Lung (tissue), 12 donors: ENCODE data around the gene PACRG. TPM values are rescaled to one million over a fixed set of nuclear protein-coding genes. Genes with fewer than 3 reads are reported as not detected.

Source experiments
- ATAC-seq: fragments of 200-7000 bp; cut with Tn5 transposase; one replicate; pipeline ENCODE4 v1.9.1; 2020; ENCODE audit warnings: moderate number of reproducible peaks; ENCODE audit not compliant: insufficient read depth, low FRiP score
- DNase-seq, 3 donors: peaks; one replicate each; pipeline ENCODE4 v3.0.0-alpha.2; 2013 to 2017
- H3K27ac ChIP-seq, 2 donors: one replicate each; pipeline ENCODE4 v1.5.1; 2013; ENCODE audit warnings: mild to moderate bottlenecking in 2 of 2, moderate library complexity in 2 of 2, control low read depth in 1 of 2, inconsistent platforms in 1 of 2, low read depth in 1 of 2, low read length in 1 of 2
- H3K27me3 ChIP-seq, 3 donors: one replicate each; pipeline ENCODE4 v1.5.1; 2013; ENCODE audit warnings: low read length in 2 of 3; ENCODE audit not compliant: control insufficient read depth in 3 of 3, insufficient read depth in 3 of 3
- H3K36me3 ChIP-seq, 4 donors: one replicate each; pipeline ENCODE4 v1.5.1; 2013; ENCODE audit warnings: low read length in 4 of 4, mild to moderate bottlenecking in 1 of 4, moderate library complexity in 1 of 4; ENCODE audit not compliant: control insufficient read depth in 4 of 4, insufficient read depth in 4 of 4
- H3K4me1 ChIP-seq, 5 donors: one replicate each; pipeline ENCODE4 v1.5.1; 2013; ENCODE audit warnings: low read length in 5 of 5, mild to moderate bottlenecking in 2 of 5, moderate library complexity in 1 of 5; ENCODE audit not compliant: control insufficient read depth in 5 of 5, insufficient read depth in 5 of 5
- H3K4me3 ChIP-seq: one replicate; pipeline ENCODE4 v1.5.1; 2013; ENCODE audit warnings: mild to moderate bottlenecking, control low read depth, moderate library complexity
- H3K9ac ChIP-seq, 2 donors: one replicate each; pipeline ENCODE4 v1.5.1; 2013; ENCODE audit warnings: low read length in 2 of 2, control low read depth in 1 of 2; ENCODE audit not compliant: insufficient read depth in 1 of 2
- H3K9me3 ChIP-seq, 4 donors: one replicate each; pipeline ENCODE4 v1.5.1; 2013; ENCODE audit warnings: low read length in 3 of 4, mild to moderate bottlenecking in 1 of 4, moderate library complexity in 1 of 4; ENCODE audit not compliant: control insufficient read depth in 4 of 4, insufficient read depth in 3 of 4
- WGBS, 2 donors: extraction: QIAGEN DNeasy Blood & Tissue Kit; methylation state at CpG; one replicate each; pipeline ENCODE4 v1.1.7; 2013; 5-methylcytosine and 5-hydroxymethylcytosine counted together
- polyA plus RNA-seq, 2 donors: library from polyadenylated mRNA; stranded (reverse); fragments of 200-250 nt; gene quantifications; one replicate each; pipeline ENCODE4 v1.2.1, GENCODE V29; 2013
- total RNA-seq, 2 donors: library from RNA; depleted of rRNA in 1 of 2; stranded (reverse); fragments of >200 nt in 1 of 2; gene quantifications; one replicate each; pipeline ENCODE4 v1.2.1, GENCODE V29; 2014 to 2021
- TF ChIP-seq, protein P1 (sequence below): IDR thresholded peaks from 2 replicates; pipeline ENCODE4 v1.5.1; 2012; ENCODE audit warnings: mild to moderate bottlenecking; ENCODE audit errors: control extremely low read depth, extremely low read depth
- donor health status: control.
- donor health status: control.
- donor health status: Bipolar disorder and iron deficiency.
- donor health status: healthy.
- donor health status: DM: yes; HTN: yes; CAD: no.

PACRG gene
- total and polyA plus RNA-seq, 4 donors, result 3.8 to 26.6 (median 7.4) TPM

DNA sequence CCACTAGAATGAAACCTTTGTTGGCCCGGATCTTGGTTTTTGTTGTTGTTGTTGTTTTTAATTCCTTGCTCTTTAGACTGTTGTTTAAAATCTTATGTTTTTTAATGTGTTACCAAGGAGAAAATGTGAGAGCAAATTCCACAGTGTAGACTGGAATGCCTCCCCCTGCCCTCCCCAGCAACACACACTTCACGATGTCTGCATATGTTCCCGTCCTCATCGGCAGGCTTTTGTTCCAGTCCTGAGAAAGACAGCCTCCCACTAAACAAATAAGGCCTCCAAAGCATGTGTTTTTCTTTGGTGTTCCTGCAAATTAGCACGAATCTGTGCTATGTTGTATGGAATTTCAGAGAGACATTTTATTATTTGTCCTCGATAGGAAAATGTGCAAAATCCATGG is 423.4 kb downstream of the PACRG start:
- H3K27ac ChIP-seq, result no peak overlapping the region
- peak in 1 of 3 donors; percentile 14 for DNase-seq
- no peak for ATAC-seq
- peaks cover 0 to 7% (median 0%) of the 10 kb centered on the region in 5 donors for H3K4me1 ChIP-seq
- WGBS, 2 donors, result 61 to 85% methylated on average over 6 of the region's 6 CpGs
- peaks cover 0 to 2% (median 0%) of the 10 kb centered on the region in 4 donors for H3K9me3 ChIP-seq
- peaks cover 0 to 3% (median 0%) of the 10 kb centered on the region in 3 donors for H3K27me3 ChIP-seq
- H3K4me3 ChIP-seq, result no peak overlapping the region
- no peaks in the 10 kb centered on the region for H3K36me3 ChIP-seq
- TF ChIP-seq, protein P1, sequence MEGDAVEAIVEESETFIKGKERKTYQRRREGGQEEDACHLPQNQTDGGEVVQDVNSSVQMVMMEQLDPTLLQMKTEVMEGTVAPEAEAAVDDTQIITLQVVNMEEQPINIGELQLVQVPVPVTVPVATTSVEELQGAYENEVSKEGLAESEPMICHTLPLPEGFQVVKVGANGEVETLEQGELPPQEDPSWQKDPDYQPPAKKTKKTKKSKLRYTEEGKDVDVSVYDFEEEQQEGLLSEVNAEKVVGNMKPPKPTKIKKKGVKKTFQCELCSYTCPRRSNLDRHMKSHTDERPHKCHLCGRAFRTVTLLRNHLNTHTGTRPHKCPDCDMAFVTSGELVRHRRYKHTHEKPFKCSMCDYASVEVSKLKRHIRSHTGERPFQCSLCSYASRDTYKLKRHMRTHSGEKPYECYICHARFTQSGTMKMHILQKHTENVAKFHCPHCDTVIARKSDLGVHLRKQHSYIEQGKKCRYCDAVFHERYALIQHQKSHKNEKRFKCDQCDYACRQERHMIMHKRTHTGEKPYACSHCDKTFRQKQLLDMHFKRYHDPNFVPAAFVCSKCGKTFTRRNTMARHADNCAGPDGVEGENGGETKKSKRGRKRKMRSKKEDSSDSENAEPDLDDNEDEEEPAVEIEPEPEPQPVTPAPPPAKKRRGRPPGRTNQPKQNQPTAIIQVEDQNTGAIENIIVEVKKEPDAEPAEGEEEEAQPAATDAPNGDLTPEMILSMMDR, result no peak
- H3K9ac ChIP-seq, result no peak overlapping the region

- no peak overlapping the region for H3K4me3 ChIP-seq
- DNase-seq (peak in 1 of 3 donors; percentile 26), ATAC-seq (no peak)
- H3K9me3 ChIP-seq, result peaks cover 0 to 2% (median 0%) of the 10 kb centered on the region in 4 donors
- no peak overlapping the region for H3K27ac ChIP-seq
- 83 to 90% methylated on average over 6 of the region's 6 CpGs for WGBS, 2 donors
- H3K36me3 ChIP-seq, result no peaks in the 10 kb centered on the region
- peaks cover 0 to 7% (median 0%) of the 10 kb centered on the region in 5 donors for H3K4me1 ChIP-seq
- no peak overlapping the region for H3K9ac ChIP-seq
- TF ChIP-seq, protein P1, result no peak
- no peaks in the 10 kb centered on the region for H3K27me3 ChIP-seq
Measured at GRCh38 chr6:163152701-163153100, 424.9 kb downstream of the PACRG start.

GRCh38 chr6:163159110-163159509 is 431.3 kb downstream of the PACRG start:
- TF ChIP-seq, protein P1, result no peak
- Histone ChIP-seq H3K9ac (no peak overlapping the region), H3K9me3 (peaks cover 0 to 2% (median 0%) of the 10 kb centered on the region in 4 donors), H3K4me1 (no peaks in the 10 kb centered on the region), H3K4me3 (no peak overlapping the region), H3K27ac (no peak overlapping the region), H3K36me3 (no peaks in the 10 kb centered on the region), H3K27me3 (no peaks in the 10 kb centered on the region)
- 96 to 97% methylated on average over 1 of the region's 1 CpG for WGBS, 2 donors
- ATAC-seq, result no peak
- DNase-seq, result no peak

DNA sequence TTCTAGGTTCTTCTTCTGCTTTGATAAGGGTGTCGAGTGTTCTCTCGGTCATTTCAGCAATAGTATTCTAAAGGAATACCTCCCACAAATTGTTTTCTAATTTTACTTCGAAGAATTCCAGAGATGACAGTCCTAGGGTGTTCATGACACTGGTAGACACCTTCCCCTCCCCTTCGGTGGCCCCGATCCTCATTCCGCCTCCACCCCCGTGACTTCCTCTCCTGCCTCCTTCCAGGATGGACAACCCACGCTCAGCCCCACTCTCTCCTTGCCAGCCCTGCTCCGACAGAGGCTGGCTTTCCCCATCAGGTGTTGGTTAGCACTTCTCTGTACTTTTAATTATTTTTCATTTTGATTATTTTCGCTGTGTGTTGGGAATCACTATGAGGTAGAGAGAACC is 431.9 kb downstream of the PACRG start:
- no peak overlapping the region for H3K4me3 ChIP-seq
- TF ChIP-seq, protein P1, result no peak
- H3K36me3 ChIP-seq, result no peaks in the 10 kb centered on the region
- H3K27ac ChIP-seq, result no peak overlapping the region
- H3K9me3 ChIP-seq, result peaks cover 0 to 2% (median 0%) of the 10 kb centered on the region in 4 donors
- no peak for DNase-seq
- WGBS, 2 donors, result 85% methylated on average over 10 of the region's 10 CpGs
- no peak overlapping the region for H3K9ac ChIP-seq
- ATAC-seq, result no peak
- H3K27me3 ChIP-seq, result no peaks in the 10 kb centered on the region
- no peaks in the 10 kb centered on the region for H3K4me1 ChIP-seq
